Measurements from ENCODE around the gene THOP1.

The THOP1 gene

GRCh38 chr19:2762783-2763496 is 22.4 kb upstream of the THOP1 start:
- no peak for DNase-seq

GRCh38 chr19:2763687-2764086 is 21.6 kb upstream of the THOP1 start:
- no peak for DNase-seq

- DNase-seq = no peak
These were observed 20.4 kb upstream of the THOP1 start for GRCh38 chr19:2764945-2765344.

- no peak for DNase-seq
These were observed 19.9 kb upstream of the THOP1 start for GRCh38 chr19:2765376-2765775.

GRCh38 chr19:2766594-2767372 is 18.5 kb upstream of the THOP1 start:
- no peak for DNase-seq

- no peak for DNase-seq
These were observed 17.6 kb upstream of the THOP1 start for GRCh38 chr19:2767688-2768087.

GRCh38 chr19:2768365-2769132 is 16.8 kb upstream of the THOP1 start:
- DNase-seq = no peak

- no peak for DNase-seq
These were observed 16.1 kb upstream of the THOP1 start for GRCh38 chr19:2769218-2769617.

- no peak for DNase-seq
These were observed 15.0 kb upstream of the THOP1 start for GRCh38 chr19:2770055-2771013.

- no peak for DNase-seq
These were observed 13.3 kb upstream of the THOP1 start for GRCh38 chr19:2771786-2772674.

- no peak for DNase-seq
These were observed 11.1 kb upstream of the THOP1 start for GRCh38 chr19:2774083-2774679.

GRCh38 chr19:2774953-2775555 is 10.2 kb upstream of the THOP1 start:
- no peak for DNase-seq

- no peak for DNase-seq
These were observed 9.5 kb upstream of the THOP1 start for GRCh38 chr19:2775556-2776430.

- no peak for DNase-seq
These were observed 7.2 kb upstream of the THOP1 start for GRCh38 chr19:2777952-2778683.

GRCh38 chr19:2779121-2779740 is 6.1 kb upstream of the THOP1 start:
- no peak for DNase-seq

- DNase-seq = no peak
These were observed 5.0 kb upstream of the THOP1 start for GRCh38 chr19:2780284-2780683.

- no peak for DNase-seq
These were observed 2.9 kb upstream of the THOP1 start for GRCh38 chr19:2782329-2782935.

Data from NCI-H187 (cell line).